NCI-H2107 (cell line): Measurements from ENCODE around the gene OR8D4.
"Not testable (repeated sequence)": the region's sequence is repeated elsewhere in the genome, so short reads cannot be mapped to it uniquely, and the experiment has no call there.

Experiments
- DNase-seq: peaks from one replicate; lab custom pipeline; 2025; lab: John Stamatoyannopoulos, UW

The OR8D4 gene

DNA sequence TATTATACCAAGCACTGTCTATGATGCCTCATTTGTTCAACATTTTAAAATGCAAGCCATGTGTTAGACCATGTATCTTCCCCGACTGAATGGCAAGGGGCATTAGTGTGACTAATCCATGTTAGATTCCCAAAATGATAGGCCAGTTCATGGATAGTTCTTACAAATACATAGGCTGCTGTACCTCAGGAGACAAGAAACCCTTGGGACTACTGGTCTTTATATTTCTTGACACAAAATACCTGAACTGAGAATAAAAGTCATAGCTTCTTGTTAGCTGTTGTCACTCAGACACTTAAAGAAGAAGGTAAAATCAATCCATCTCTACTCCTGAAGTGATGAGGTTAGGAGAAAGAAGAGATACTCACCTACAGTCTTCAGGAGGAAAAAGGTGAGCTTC is at the start of gene OR8D4:
Gene OR8D4 (plus strand): TSS at position 301 of the 400 bp plus-strand sequence. CDS start 4,265 bp downstream, outside the sequence.
- no peak for DNase-seq

DNA sequence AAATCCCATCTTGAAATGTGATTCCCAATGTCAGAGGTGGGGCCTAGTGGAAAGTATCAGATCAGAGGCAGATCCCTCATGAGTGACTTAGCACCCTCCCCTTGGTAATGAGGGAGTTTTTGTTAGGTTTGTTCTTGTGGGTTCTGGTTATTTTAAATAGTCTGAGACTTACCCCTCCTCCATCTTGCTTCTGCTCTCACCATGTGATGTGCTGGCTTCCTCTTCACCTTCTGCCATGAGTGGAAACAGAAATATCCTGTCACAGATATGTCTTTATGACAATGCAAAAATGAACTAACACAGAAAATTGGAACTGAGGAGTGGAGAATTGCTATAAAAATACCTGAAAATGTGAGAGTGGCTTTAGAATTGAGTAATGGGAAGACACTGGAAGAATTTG is 49.6 kb upstream of the OR8D4 start:
- DNase-seq = no peak

DNA sequence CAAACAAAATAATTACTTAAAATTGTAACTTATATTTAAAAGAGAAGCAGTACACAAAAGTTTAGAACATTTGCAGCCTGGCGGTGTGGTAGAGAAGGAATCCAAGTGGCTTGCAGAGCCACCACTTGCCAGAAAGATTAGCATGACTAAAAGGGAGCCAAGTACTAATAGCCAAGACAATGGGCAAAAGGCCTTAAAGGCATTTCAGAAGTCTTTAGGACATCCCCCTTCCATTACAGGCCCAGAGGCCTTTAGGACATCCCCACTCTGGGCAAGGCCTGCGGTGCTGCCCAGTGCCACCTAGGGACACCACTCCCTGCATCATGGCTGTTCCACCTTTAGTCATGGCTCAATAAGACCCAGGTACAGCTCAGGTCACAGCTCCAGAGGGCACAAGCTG is 48.9 kb upstream of the OR8D4 start:
- no peak for DNase-seq

DNA sequence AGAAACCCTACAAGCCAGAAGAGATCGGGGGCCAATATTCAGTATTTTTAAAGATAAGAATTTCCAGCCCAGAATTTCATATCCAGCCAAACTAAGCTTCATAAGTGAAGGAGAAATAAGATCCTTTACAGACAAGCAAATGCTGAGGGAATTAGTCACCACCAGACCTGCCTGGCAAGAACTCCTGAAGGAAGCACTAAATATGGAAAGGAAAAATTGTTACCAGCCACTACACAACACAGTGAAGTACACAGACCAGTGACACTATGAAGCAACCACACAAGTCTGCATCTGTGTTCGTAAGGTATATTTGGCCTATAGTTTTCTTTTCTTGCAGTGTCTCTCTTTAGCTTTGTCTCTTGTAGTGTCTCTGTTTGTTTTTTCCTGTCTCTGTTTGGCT is 45.5 kb upstream of the OR8D4 start:
- no peak for DNase-seq

DNA sequence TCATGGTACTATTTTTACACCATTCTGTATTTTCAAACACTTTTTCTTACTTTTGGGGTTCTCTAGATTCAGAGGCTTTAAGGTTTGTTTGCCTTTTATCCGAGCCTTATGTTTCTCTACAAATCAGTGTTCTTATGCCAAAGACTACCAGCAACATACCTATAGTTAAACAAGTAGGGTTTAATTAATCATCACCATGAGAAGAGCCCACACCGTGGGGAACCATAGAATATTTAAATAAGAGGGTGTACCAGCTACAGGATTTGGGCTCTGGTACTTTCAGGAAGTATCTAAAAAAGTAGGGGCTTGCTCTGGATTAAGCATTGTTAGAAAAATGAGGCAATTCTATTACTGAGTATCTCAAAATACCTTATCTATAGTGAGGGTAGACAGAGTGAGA is 42.2 kb upstream of the OR8D4 start:
- DNase-seq = no peak

GRCh38 chr11:123865293-123865692 is 36.7 kb upstream of the OR8D4 start:
- DNase-seq = not testable (repeated sequence)

- not testable (repeated sequence) for DNase-seq
Observed at GRCh38 chr11:123867795-123868194, 34.2 kb upstream of the OR8D4 start.

DNA sequence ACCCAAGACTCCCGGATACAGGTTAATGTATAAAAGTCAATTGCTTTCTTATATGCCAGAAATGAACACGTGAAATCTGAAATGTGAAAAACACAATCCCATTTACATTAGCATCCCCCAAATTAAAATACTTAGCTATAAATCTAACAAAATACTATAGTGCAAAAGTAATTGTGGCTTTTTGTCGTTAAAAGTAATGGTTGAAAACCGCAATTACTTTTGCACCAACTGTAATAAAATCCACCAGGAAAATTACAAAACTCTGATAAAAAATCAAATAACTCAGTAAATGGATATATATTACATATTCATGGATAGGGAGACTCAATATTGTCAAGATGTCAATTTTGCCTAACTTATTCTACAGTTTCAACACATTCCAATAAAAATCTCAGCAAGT is 21.1 kb upstream of the OR8D4 start:
- DNase-seq = no peak

DNA sequence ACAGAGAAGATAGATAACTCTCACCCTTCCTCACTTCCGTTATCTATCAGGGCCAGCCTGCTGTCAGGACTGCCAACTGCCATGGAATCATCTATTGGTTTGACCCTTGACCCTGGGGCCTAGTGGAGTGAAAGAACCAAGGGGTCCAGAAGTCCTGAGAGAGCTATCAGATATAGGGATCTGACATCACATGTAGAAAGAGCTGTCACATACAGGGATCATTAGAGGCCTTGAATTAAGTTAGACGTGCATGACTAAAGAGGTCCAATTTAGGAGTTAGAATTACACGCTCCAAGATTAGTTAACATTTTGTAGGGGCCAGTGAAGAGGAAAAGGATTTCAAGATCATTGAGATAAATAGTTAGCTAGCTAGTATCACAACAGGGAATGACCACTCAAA is 16.4 kb upstream of the OR8D4 start, which contains the start of gene TMEM225:
Gene TMEM225 (minus strand): TSS at position 101 of the 400 bp plus-strand sequence. CDS start 245 bp downstream, outside the sequence.
- no peak for DNase-seq

GRCh38 chr11:123892031-123892430 is 9.9 kb upstream of the OR8D4 start:
- DNase-seq = no peak

DNA sequence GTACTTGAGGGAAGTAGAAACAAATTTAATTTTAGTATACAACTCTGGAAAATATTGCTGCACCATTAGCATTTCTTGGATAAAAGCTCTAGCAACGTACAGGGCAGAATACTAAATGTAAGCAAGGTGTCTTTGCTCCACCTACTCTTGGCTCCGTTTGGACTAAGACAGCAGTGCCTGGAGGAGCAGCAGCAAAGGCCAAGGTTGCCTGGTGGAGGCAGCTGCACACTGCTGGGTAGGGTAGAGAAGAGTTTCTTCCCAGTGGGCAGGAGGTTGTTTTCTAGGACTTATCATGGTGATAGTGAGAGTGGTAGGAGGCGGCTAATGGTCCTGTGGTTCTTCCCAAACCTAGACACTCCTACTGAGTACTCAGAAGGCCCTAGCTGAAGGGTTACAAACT is 2.2 kb upstream of the OR8D4 start:
- no peak for DNase-seq

DNA sequence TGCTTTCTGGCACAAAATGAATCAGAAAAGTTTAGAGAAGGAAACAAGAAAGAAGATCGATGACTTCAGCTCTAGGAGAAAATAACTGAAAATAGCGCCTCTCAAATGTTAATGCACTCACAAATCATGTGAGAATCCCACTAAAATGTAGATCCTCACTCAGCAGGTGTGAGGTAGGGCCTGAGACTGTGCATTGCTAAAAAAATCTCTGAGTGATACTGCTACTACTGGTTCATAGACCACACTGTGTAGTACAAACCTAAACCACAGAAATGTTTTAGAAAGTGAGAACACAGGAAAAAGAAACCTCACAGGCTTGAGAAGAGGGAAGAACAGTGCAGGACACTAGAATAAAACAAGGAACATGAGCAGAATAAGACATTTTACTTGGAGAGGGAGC is 2.0 kb downstream of the OR8D4 start:
- no peak for DNase-seq

- no peak for DNase-seq
Observed at GRCh38 chr11:123904932-123905331, 3.0 kb downstream of the OR8D4 start.

DNA sequence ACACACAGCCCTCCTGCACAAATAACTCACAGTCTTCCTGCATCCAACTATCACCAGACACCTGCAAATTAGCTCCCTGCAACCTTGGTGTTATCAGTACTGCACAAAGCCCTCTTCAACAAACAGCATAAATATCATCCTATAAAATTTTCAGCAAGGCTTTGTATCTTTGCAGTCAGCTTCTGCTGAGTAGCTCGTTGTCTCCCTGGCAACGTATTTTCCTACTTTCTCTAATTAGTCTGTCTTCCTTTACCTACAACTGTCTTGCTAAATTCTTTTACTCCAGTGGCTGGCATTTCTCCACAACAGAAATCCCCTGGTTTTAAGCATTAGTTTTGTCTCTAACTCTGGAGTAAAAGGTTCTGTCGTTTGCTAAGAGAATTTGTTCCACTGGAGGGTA is 3.9 kb downstream of the OR8D4 start:
- no peak for DNase-seq

GRCh38 chr11:123920943-123921342 is 19.0 kb downstream of the OR8D4 start:
- no peak for DNase-seq

- no peak for DNase-seq
Observed at GRCh38 chr11:123924027-123924426, 22.1 kb downstream of the OR8D4 start.

- DNase-seq = no peak
Observed at GRCh38 chr11:123939317-123939716, 37.4 kb downstream of the OR8D4 start, which contains the start of gene OR4D5. OR4D5 (plus strand) TSS chr11:123939617; CDS start chr11:123939617, 0 bp downstream.

DNA sequence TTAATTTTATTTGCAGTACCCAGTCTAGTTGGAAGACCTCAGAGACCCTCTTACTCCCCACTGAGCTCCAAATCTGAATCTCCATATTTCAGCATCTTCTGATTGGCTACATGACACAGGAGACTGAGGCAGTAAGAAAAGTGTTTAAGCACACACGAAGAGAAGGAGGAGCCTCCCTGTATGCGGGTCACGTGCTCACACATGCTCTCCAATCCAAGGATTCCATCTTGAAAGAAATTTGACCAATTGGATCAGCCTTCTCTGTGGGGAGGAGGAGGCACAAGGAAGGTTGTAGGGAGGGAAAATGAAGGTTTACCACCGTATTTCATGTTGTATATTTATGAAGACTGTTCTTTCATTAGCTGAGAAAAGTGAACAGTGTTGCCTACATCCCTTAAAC is 40.4 kb downstream of the OR8D4 start:
- no peak for DNase-seq

- no peak for DNase-seq
Observed at GRCh38 chr11:123943738-123944137, 41.8 kb downstream of the OR8D4 start, which contains the start of gene OR6T1. OR6T1 (minus strand) TSS chr11:123943838; CDS start chr11:123943838, 0 bp downstream.

DNA sequence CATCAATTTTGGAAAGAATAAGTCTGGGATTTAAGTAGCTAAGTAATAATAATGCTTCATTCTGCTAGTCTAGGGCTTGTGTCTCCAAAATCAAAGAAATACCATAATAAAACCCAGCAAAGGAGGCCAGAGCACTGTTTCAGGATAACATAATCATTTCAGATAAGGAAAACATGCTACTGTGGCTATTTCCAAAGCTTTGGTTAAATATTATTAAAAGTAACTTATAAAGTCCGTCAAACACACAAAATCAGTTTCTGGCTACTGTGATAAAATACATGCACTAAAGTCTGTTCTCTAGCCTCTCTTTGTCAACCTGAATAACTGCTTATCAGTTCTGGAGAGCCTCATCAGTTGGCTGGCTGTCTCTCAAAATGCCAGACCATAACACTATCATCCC is 43.2 kb downstream of the OR8D4 start:
- DNase-seq = no peak

DNA sequence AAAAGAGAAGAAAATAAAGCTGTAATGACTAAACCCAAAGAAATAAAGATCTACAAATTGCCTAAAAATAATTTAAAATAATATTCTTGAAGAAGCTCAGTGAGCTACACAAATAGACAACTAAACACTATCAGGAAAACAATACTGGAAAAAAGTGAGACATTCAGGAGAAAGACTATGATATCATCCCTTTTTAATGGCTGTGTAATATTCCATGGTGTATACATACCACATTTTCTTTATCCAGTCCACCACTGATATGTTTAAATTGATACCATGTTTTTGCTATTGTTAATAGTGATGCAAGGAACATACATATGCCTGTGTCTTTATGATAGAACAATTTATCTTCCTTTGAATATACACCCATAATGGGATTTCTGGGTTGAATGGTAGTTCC is 54.8 kb downstream of the OR8D4 start:
- DNase-seq = no peak
